GM20000 (cell line): ENCODE results near the gene CERS4.

Experiments used
- DNase-seq: peaks from one replicate; pipeline ENCODE4 v3.0.0; 2012; ENCODE audit warnings: low spot score
- CTCF ChIP-seq: IDR thresholded peaks from 2 replicates; pipeline ENCODE4 v1.5.1; 2012; ENCODE audit warnings: mild to moderate bottlenecking, control low read depth; ENCODE audit errors: extremely low read depth, missing control alignments

The CERS4 gene

GRCh38 chr19:8224394-8225145, 15.4 kb downstream of the CERS4 start:
- no peak for DNase-seq
- TF ChIP-seq CTCF = no peak

DNA sequence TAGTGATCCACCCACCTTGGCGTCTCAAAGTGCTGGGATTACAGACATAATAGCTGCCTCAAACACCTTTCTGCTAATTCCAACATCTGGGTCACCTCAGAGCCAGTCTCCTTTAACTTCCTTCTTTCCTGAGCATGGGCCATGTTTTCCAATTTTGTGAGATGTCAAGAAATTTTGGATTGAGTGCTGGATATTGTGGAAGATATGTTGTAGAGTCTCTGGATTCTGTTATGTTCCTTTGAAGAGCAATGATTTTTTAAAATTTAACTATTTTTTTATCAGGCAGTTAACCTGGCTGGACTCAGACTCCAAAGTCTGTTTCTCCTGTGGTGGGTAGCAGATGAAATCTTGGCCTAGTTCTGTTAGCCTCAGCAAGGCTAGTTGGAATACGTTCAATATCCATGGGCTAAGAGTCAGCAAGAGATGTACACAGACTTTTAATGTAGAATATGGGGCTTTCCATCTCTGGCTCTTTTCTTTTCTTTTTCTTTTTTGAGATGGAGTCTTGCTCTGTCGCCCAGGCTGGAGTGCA, 22.0 kb downstream of the CERS4 start:
- no peak for DNase-seq
- no peak for TF ChIP-seq CTCF

GRCh38 chr19:8233370-8233769, 24.2 kb downstream of the CERS4 start:
- no peak for TF ChIP-seq CTCF
- no peak for DNase-seq

GRCh38 chr19:8237026-8237425, 27.9 kb downstream of the CERS4 start:
- DNase-seq = no peak
- TF ChIP-seq CTCF = no peak

DNA sequence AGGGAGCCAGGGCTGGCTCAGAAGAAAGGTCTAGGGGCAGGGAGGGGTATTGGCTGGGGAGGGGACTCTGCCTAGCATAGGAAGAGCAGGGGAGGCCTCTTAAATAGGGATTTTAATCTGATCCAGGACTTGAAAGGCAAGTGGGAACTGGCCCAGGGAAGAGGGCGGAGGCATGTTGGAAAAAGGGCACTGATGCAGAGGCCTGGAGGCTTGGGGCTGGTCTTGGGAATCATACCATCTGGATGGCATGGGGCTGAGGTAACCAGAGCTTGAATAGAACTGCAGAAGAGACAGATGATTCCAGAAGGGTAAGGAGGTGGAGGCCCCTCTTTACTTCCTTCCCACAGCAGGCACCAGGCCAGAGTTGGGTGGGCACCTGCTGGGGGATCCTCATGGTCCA, 29.1 kb downstream of the CERS4 start:
- no peak for TF ChIP-seq CTCF
- peak; percentile 2 for DNase-seq

DNA sequence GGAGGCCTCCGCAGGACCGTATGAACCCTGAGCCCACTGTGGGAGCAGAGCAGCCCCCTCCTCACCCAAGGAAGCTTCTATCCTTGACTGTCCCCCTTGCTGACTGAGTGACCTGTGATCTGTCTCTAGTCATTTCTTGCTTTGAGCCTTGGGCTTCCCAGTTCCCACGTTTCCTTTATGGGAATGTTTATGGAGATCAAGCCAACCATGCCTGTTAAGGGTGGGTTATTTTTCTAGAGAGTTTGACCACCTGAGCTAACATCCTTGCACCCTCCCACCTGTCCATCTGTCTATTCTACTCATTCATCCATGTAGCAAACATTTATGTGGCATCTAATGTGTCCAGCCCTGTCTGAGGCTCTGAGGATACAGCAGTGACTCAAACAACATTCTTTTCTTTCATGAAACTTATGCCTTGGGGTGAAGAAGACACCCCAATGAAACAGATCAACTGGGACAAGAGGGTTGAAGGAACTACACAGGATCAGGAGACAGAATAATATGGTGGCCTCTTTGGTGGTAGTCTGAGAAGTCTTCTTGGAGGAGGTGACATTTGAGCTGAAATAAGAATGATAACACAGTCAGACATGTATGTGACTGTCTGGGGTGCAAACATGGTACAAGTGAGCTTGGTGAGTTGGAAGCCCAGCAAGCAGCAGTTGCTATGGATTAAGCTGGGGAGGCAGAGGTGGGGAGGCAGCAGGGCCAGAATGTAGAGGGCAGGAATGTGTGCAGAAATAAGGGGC, 30.5 kb downstream of the CERS4 start:
- peak; percentile 3 for DNase-seq

More for the DNA sequence above, 30.5 kb downstream of the CERS4 start:
- no peak for TF ChIP-seq CTCF
